Endothelial cell of umbilical vein (primary cell): Measurements from ENCODE around the gene ARHGAP32. TPM values are rescaled to one million over a fixed set of nuclear protein-coding genes. Genes with fewer than 3 reads are reported as not detected.

Experiments
- BruUV-seq: library from RNA; stranded (reverse); fragments of 400-500 nt; replicated peaks from 2 replicates; lab custom pipeline; 2021; lab: Mats Ljungman, UMichigan
- CTCF ChIA-PET: fragments of 300-600, 350-600 bp; sonication (Branson Sonifier 250); formaldehyde crosslinking; loops from one replicate; lab custom pipeline; 2021; ENCODE audit warnings: antibody characterized with exemption, inconsistent platforms; lab: Charles Lee
- POLR2A ChIA-PET: fragments of 300-600, 350-600 bp; sonication (Branson Sonifier 250); formaldehyde crosslinking; loops from one replicate; lab custom pipeline; 2021; ENCODE audit warnings: antibody characterized with exemption, inconsistent platforms; lab: Charles Lee
- DNase-seq: peaks from one replicate; pipeline ENCODE4 v3.0.0-alpha.2; 2011; ENCODE audit warnings: low read depth, low spot score
- FAIRE-seq: peaks from 2 replicates; lab custom pipeline; 2011; peaks lifted over from hg19 to GRCh38; lab: Jason Lieb, UNC
- H2AFZ ChIP-seq: 2 replicates; pipeline ENCODE4 v1.6.0; 2012; ENCODE audit warnings: low read depth, low read length, control low read depth, inconsistent platforms
- H3K27ac ChIP-seq: 2 replicates; pipeline ENCODE4 v1.5.1; 2011; ENCODE audit warnings: low read depth, mild to moderate bottlenecking, control low read depth, low read length, moderate library complexity; ENCODE audit not compliant: insufficient read depth
- H3K27me3 ChIP-seq, 2 experiments: 2 replicates each; pipeline versions ENCODE4 v1.6.0 to v1.6.1; 2011; ENCODE audit warnings: low read length in 2 of 2, mixed read lengths in 1 of 2; ENCODE audit not compliant: control insufficient read depth in 2 of 2, insufficient read depth in 2 of 2
- H3K36me3 ChIP-seq, 2 experiments: 2 replicates in 1 of 2; 3 replicates in 1 of 2; pipeline ENCODE4 v1.5.1; 2011; ENCODE audit warnings: low read length in 2 of 2, mild to moderate bottlenecking in 1 of 2, moderate library complexity in 1 of 2; ENCODE audit not compliant: control insufficient read depth in 2 of 2, insufficient read depth in 2 of 2; ENCODE audit errors: extremely low read depth in 1 of 2
- H3K4me1 ChIP-seq: 3 replicates; pipeline ENCODE4 v1.5.1; 2011; ENCODE audit warnings: mild to moderate bottlenecking, low read length; ENCODE audit not compliant: control insufficient read depth, insufficient read depth; ENCODE audit errors: extremely low read depth
- H3K4me2 ChIP-seq: 2 replicates; pipeline ENCODE4 v1.6.1; 2011; ENCODE audit warnings: low read length, control low read depth, mixed read lengths; ENCODE audit not compliant: insufficient read depth
- H3K4me3 ChIP-seq, 3 experiments: fragments of 200-600 bp in 1 of 3; sonication (generic), shearing (Covaris generic) in 1 of 3; replicated peaks in 1 of 3; 2 replicates each; pipeline ENCODE4 v1.5.1; 2011 to 2016; ENCODE audit warnings: control low read depth in 3 of 3, low read length in 3 of 3, mild to moderate bottlenecking in 2 of 3, inconsistent platforms in 1 of 3, low read depth in 1 of 3, moderate library complexity in 1 of 3; ENCODE audit not compliant: insufficient read depth in 1 of 3
- H3K79me2 ChIP-seq: 2 replicates; pipeline ENCODE4 v1.6.0; 2012; ENCODE audit warnings: low read length, inconsistent platforms; ENCODE audit not compliant: control insufficient read depth, insufficient read depth
- H3K9ac ChIP-seq: replicated peaks from 2 replicates; pipeline ENCODE3; 2011; ENCODE audit warnings: low read length, control low read depth; ENCODE audit not compliant: insufficient read depth; ENCODE audit errors: extremely low read depth
- H3K9me1 ChIP-seq: replicated peaks from 3 replicates; pipeline ENCODE4 v1.6.0; 2011; ENCODE audit warnings: mild to moderate bottlenecking, low read length; ENCODE audit not compliant: control insufficient read depth, insufficient read depth; ENCODE audit errors: extremely low read depth
- H3K9me3 ChIP-seq: replicated peaks from 2 replicates; pipeline ENCODE4 v1.5.1; 2012; ENCODE audit warnings: low read length, inconsistent platforms; ENCODE audit not compliant: control insufficient read depth, insufficient read depth
- H4K20me1 ChIP-seq: replicated peaks from 2 replicates; pipeline ENCODE3; 2011; ENCODE audit warnings: mild to moderate bottlenecking, low read length; ENCODE audit not compliant: control insufficient read depth, insufficient read depth; ENCODE audit errors: extremely low read depth
- EZH2 ChIP-seq: IDR thresholded peaks from 2 replicates; pipeline ENCODE4 v1.6.1; 2012; ENCODE audit warnings: borderline replicate concordance, low read depth, mild to moderate bottlenecking, moderate library complexity, low read length, inconsistent platforms; ENCODE audit not compliant: severe bottlenecking
- GATA2 ChIP-seq: IDR thresholded peaks from 2 replicates; pipeline ENCODE4 v1.7.0; 2011; ENCODE audit warnings: low read depth, mild to moderate bottlenecking, moderate library complexity, mixed read lengths, low read length; ENCODE audit not compliant: insufficient read length, insufficient read depth
- JUN ChIP-seq: IDR thresholded peaks from 2 replicates; pipeline ENCODE4 v1.6.1; 2011; ENCODE audit warnings: borderline replicate concordance, low read depth; ENCODE audit not compliant: insufficient read length, insufficient read depth
- MAX ChIP-seq: IDR thresholded peaks from 2 replicates; pipeline ENCODE4 v1.6.1; 2011; ENCODE audit not compliant: insufficient read depth, insufficient read length
- POLR2A ChIP-seq: IDR thresholded peaks from 2 replicates; pipeline ENCODE4 v1.6.1; 2012; ENCODE audit warnings: low read depth, mild to moderate bottlenecking, control low read depth, low read length
- POLR2AphosphoS5 ChIP-seq: IDR thresholded peaks from 2 replicates; pipeline ENCODE4 v1.6.1; 2012; ENCODE audit warnings: low read depth, mild to moderate bottlenecking, control low read depth, low read length, moderate library complexity; ENCODE audit not compliant: insufficient read depth
- dilution Hi-C: fragments of 300-500 bp; cut with MboI; formaldehyde crosslinking; loops from one replicate; pipeline ENCODE4 v1.15.0; 2019; ENCODE audit warnings: low sequenced_read_pairs; ENCODE audit not compliant: extremely low pct_ligation_motif_present
- intact Hi-C: fragments of 100-400 bp; cut with micrococcal nuclease; formaldehyde crosslinking; loops from one replicate; pipeline ENCODE4 v1.10.0; 2022
- polyA plus RNA-seq, 4 experiments: library from polyadenylated mRNA; depleted of rRNA in 3 of 4; stranded (reverse) in 3 of 4; unstranded in 1 of 4; fragments of >200 nt; gene quantifications; 2 replicates each; pipeline versions ENCODE4 v1.2.1 to v1.2.3, GENCODE V29; 2011 to 2012; ENCODE audit warnings: missing spikeins in 1 of 4
- total RNA-seq: library from RNA; stranded (reverse); gene quantifications from 2 replicates; pipeline ENCODE4 v1.2.3, GENCODE V29; 2021
- TF ChIP-seq, protein P1 (sequence below), 2 donors: IDR thresholded peaks; 1 replicate in 1 of 2; 2 replicates in 1 of 2; pipeline ENCODE4 v1.5.1; 2011; ENCODE audit warnings: low read length in 2 of 2, mild to moderate bottlenecking in 2 of 2, moderate library complexity in 2 of 2, control low read depth in 1 of 2, inconsistent platforms in 1 of 2, low read depth in 1 of 2; ENCODE audit not compliant: insufficient read depth in 1 of 2; ENCODE audit errors: extremely low read depth in 1 of 2

The ARHGAP32 gene
- total and polyA plus RNA-seq, 2 donors (not counting 3 experiments of a cell fraction or from before 2014, with no cell fraction given), result 3.4 to 9.1 TPM

- Histone ChIP-seq H3K9me1 (no peaks in the 10 kb centered on the region), H3K4me3 (no peak overlapping the region), H3K9ac (no peak overlapping the region), H3K9me3 (no peaks in the 10 kb centered on the region), H3K4me1 (no peaks in the 10 kb centered on the region), H3K36me3 (no peaks in the 10 kb centered on the region), H3K4me2 (no peak overlapping the region), H3K27ac (no peak overlapping the region), H3K79me2 (no peaks in the 10 kb centered on the region), H4K20me1 (no peaks in the 10 kb centered on the region), H3K27me3 (no peaks in the 10 kb centered on the region), H2AFZ (no peak overlapping the region)
- no TSS peak for BruUV-seq
- DNase-seq (no peak), FAIRE-seq (no peak)
- dilution Hi-C loops (no loop called here), intact Hi-C loops (no loop called here)
- ChIA-PET CTCF (interaction anchor here (1.0 kb wide), 1 partner anchor 18 kb away, joined by 3 read pairs; no protein-coding TSS in a partner anchor), POLR2A (no interaction called here)
- TF ChIP-seq POLR2A, result no peak
- TF ChIP-seq MAX, result no peak
- TF ChIP-seq GATA2, result no peak
- TF ChIP-seq EZH2, result no peak
- no peak for TF ChIP-seq JUN
- TF ChIP-seq POLR2AphosphoS5, result no peak
- TF ChIP-seq, protein P1, sequence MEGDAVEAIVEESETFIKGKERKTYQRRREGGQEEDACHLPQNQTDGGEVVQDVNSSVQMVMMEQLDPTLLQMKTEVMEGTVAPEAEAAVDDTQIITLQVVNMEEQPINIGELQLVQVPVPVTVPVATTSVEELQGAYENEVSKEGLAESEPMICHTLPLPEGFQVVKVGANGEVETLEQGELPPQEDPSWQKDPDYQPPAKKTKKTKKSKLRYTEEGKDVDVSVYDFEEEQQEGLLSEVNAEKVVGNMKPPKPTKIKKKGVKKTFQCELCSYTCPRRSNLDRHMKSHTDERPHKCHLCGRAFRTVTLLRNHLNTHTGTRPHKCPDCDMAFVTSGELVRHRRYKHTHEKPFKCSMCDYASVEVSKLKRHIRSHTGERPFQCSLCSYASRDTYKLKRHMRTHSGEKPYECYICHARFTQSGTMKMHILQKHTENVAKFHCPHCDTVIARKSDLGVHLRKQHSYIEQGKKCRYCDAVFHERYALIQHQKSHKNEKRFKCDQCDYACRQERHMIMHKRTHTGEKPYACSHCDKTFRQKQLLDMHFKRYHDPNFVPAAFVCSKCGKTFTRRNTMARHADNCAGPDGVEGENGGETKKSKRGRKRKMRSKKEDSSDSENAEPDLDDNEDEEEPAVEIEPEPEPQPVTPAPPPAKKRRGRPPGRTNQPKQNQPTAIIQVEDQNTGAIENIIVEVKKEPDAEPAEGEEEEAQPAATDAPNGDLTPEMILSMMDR (IDR thresholded peaks at IDR 0.05; ENCODE audit: extremely low read depth in 1 of 2, insufficient read depth in 1 of 2, low read depth in 1 of 2, low read length in 2 of 2), result no peak
Measured at GRCh38 chr11:129042503-129042902, 149.6 kb downstream of the ARHGAP32 start.
